HCT116 (cell line): ENCODE results near the gene RGS6. TPM values are rescaled to one million over a fixed set of nuclear protein-coding genes. Genes with fewer than 3 reads are reported as not detected.

Experiments
- ATAC-seq: fragments of 200-7000 bp; cut with Tn5 transposase; 2 replicates; pipeline ENCODE4 v1.9.1; 2020; ENCODE audit warnings: mild to moderate bottlenecking, moderate library complexity
- BruUV-seq: library from RNA; stranded (reverse); fragments of 400-500 nt; replicated peaks from 2 replicates; lab custom pipeline; 2021; lab: Mats Ljungman, UMichigan
- CTCF ChIA-PET: fragments of 300-600 bp; sonication (Branson Sonifier 250); formaldehyde crosslinking; loops from one replicate; lab custom pipeline; 2021; ENCODE audit warnings: antibody characterized with exemption; lab: Charles Lee
- POLR2A ChIA-PET: fragments of 300-600, 350-600 bp; sonication (Branson Sonifier 250); formaldehyde crosslinking; loops from one replicate; lab custom pipeline; 2021; ENCODE audit warnings: antibody characterized with exemption; lab: Charles Lee
- RAD21 ChIA-PET, 2 experiments: fragments of 300-600 bp; sonication (Branson Sonifier 250); formaldehyde crosslinking; loops; one replicate each; lab custom pipeline; 2023; ENCODE audit warnings: low total read pairs in 2 of 2; ENCODE audit not compliant: uncharacterized antibody in 2 of 2, unreplicated experiment in 2 of 2, low non-redundant PET in 1 of 2; lab: Charles Lee
- DNase-seq: peaks from one replicate; pipeline ENCODE4 v3.0.0-alpha.2; 2010; ENCODE audit warnings: low read depth, low spot score
- H2AFZ ChIP-seq: fragments of 200-600 bp; shearing (Covaris generic), sonication (generic); 2 replicates; pipeline ENCODE4 v1.6.1; 2017; ENCODE audit warnings: low read depth, mixed run types, mixed read lengths, antibody characterized with exemption, low read length; ENCODE audit not compliant: poor library complexity, severe bottlenecking
- H3K27ac ChIP-seq: 2 replicates; pipeline ENCODE4 v1.5.1; 2012; ENCODE audit warnings: low read depth, low read length
- H3K27me3 ChIP-seq: fragments of 200-600 bp; sonication (generic); 2 replicates; pipeline ENCODE4 v1.6.1; 2016; ENCODE audit warnings: mixed run types, low read length, mixed read lengths; ENCODE audit not compliant: insufficient read depth
- H3K36me3 ChIP-seq, 2 experiments: fragments of 200-500 bp in 1 of 2; fragments of 200-600 bp in 1 of 2; sonication (Bioruptor generic) in 1 of 2; sonication (generic) in 1 of 2; 2 replicates each; pipeline versions ENCODE4 v1.5.1 to v1.6.1; 2014 to 2016; ENCODE audit warnings: low read length in 2 of 2, inconsistent platforms in 1 of 2, mixed read lengths in 1 of 2, mixed run types in 1 of 2; ENCODE audit not compliant: insufficient read depth in 2 of 2, control insufficient read depth in 1 of 2
- H3K4me1 ChIP-seq, 2 experiments: fragments of 200-600 bp in 1 of 2; sonication (generic) in 1 of 2; 2 replicates each; pipeline versions ENCODE4 v1.5.1 to v1.6.1; 2012 to 2017; ENCODE audit warnings: low read length in 2 of 2, inconsistent platforms in 1 of 2, mild to moderate bottlenecking in 1 of 2, mixed read lengths in 1 of 2, mixed run types in 1 of 2, moderate library complexity in 1 of 2; ENCODE audit not compliant: insufficient read depth in 2 of 2, control insufficient read depth in 1 of 2
- H3K4me2 ChIP-seq: fragments of 200-600 bp; sonication (generic); 2 replicates; pipeline ENCODE4 v1.6.1; 2017; ENCODE audit warnings: mixed run types, low read length, mixed read lengths
- H3K4me3 ChIP-seq, 2 experiments: fragments of 200-600 bp in 1 of 2; sonication (generic) in 1 of 2; replicated peaks in 1 of 2; 2 replicates each; pipeline ENCODE4 v1.5.1; 2011 to 2016; ENCODE audit warnings: low read length in 2 of 2, control low read depth in 1 of 2, low read depth in 1 of 2, mild to moderate bottlenecking in 1 of 2, mixed read lengths in 1 of 2, mixed run types in 1 of 2
- H3K79me2 ChIP-seq: fragments of 200-600 bp; sonication (generic); 2 replicates; pipeline ENCODE4 v1.6.1; 2017; ENCODE audit warnings: mild to moderate bottlenecking, mixed run types, low read length, moderate library complexity, mixed read lengths; ENCODE audit not compliant: insufficient read depth
- H3K9ac ChIP-seq: fragments of 200-600 bp; sonication (generic); 2 replicates; pipeline ENCODE4 v1.6.1; 2016; ENCODE audit warnings: low read length, mixed read lengths
- H3K9me2 ChIP-seq: fragments of 200-600 bp; sonication (generic), shearing (Covaris generic); 2 replicates; pipeline ENCODE4 v1.6.1; 2017; ENCODE audit warnings: mixed run types, mild to moderate bottlenecking, moderate library complexity; ENCODE audit not compliant: insufficient read depth
- H3K9me3 ChIP-seq, 2 experiments: fragments of 200-500 bp in 1 of 2; fragments of 200-600 bp in 1 of 2; sonication (Bioruptor generic) in 1 of 2; sonication (generic) in 1 of 2; 2 replicates each; pipeline ENCODE4 v1.6.1; 2014 to 2017; ENCODE audit warnings: low read length in 2 of 2, mixed read lengths in 2 of 2, inconsistent platforms in 1 of 2, low read depth in 1 of 2, mild to moderate bottlenecking in 1 of 2, mixed run types in 1 of 2, moderate library complexity in 1 of 2; ENCODE audit not compliant: control insufficient read depth in 1 of 2, insufficient read depth in 1 of 2
- H4K20me1 ChIP-seq: fragments of 200-600 bp; sonication (generic), shearing (Covaris generic); 2 replicates; pipeline ENCODE4 v1.6.1; 2017; ENCODE audit warnings: mixed run types, mild to moderate bottlenecking, moderate library complexity; ENCODE audit not compliant: insufficient read depth
- ATF3 ChIP-seq: IDR thresholded peaks from 2 replicates; pipeline ENCODE4 v1.6.1; 2012
- CBX3 ChIP-seq: IDR thresholded peaks from 2 replicates; pipeline ENCODE4 v1.6.1; 2012; ENCODE audit warnings: low read depth
- CTCF ChIP-seq, 3 experiments: fragments of 200-600 bp in 1 of 3; sonication (generic) in 1 of 3; IDR thresholded peaks in 2 of 3; conservative IDR thresholded peaks in 1 of 3; 2 replicates each; pipeline ENCODE4 v1.5.1; 2012 to 2017; ENCODE audit warnings: low read depth in 2 of 3, low read length in 2 of 3, antibody characterized with exemption in 1 of 3, borderline replicate concordance in 1 of 3, control low read depth in 1 of 3, mild to moderate bottlenecking in 1 of 3, mixed read lengths in 1 of 3, mixed run types in 1 of 3, moderate library complexity in 1 of 3; ENCODE audit not compliant: insufficient read depth in 1 of 3
- EGR1 ChIP-seq: IDR thresholded peaks from 2 replicates; pipeline ENCODE4 v1.6.1; 2012; ENCODE audit warnings: low read depth
- ELF1 ChIP-seq: IDR thresholded peaks from 2 replicates; pipeline ENCODE4 v1.6.1; 2012; ENCODE audit warnings: low read depth, borderline replicate concordance
- FOSL1 ChIP-seq: IDR thresholded peaks from 2 replicates; pipeline ENCODE4 v1.6.1; 2012; ENCODE audit warnings: low read depth
- JUND ChIP-seq: IDR thresholded peaks from 2 replicates; pipeline ENCODE4 v1.6.1; 2012
- SIN3A ChIP-seq: IDR thresholded peaks from 2 replicates; pipeline ENCODE4 v1.6.1; 2012; ENCODE audit warnings: low read depth
- SP1 ChIP-seq: IDR thresholded peaks from 2 replicates; pipeline ENCODE4 v1.6.1; 2012; ENCODE audit warnings: low read depth
- SRF ChIP-seq: IDR thresholded peaks from 2 replicates; pipeline ENCODE4 v1.6.1; 2012; ENCODE audit warnings: low read depth
- TCF7L2 ChIP-seq: IDR thresholded peaks from 2 replicates; pipeline ENCODE4 v1.7.0; 2011; ENCODE audit warnings: borderline replicate concordance, inconsistent platforms; ENCODE audit not compliant: insufficient read depth, insufficient read length; ENCODE audit errors: extremely low read depth
- intact Hi-C: fragments of 100-400 bp; cut with micrococcal nuclease; formaldehyde crosslinking; loops from 2 replicates; pipeline ENCODE4 v1.10.0; 2022
- total RNA-seq: library from RNA; stranded (reverse); gene quantifications from one replicate; pipeline ENCODE4 v1.2.1, GENCODE V29; 2021; ENCODE audit not compliant: unreplicated experiment

RGS6 gene
- total RNA-seq, 1 experiment from 2014 or later, result 4.7 TPM

- Histone ChIP-seq H3K9me2 (no peaks in the 10 kb centered on the region), H3K36me3 (no peaks in the 10 kb centered on the region), H2AFZ (no peak overlapping the region), H3K9ac (no peak overlapping the region), H4K20me1 (no peaks in the 10 kb centered on the region), H3K27ac (no peak overlapping the region), H3K9me3 (no peaks in the 10 kb centered on the region), H3K27me3 (no peaks in the 10 kb centered on the region), H3K4me2 (no peak overlapping the region), H3K4me1 (no peaks in the 10 kb centered on the region), H3K79me2 (no peaks in the 10 kb centered on the region), H3K4me3 (no peak overlapping the region)
- DNase-seq (no peak), ATAC-seq (no peak)
- intact Hi-C loops, result no loop called here
- no TSS peak for BruUV-seq
- RAD21 ChIA-PET, result no interaction called here
- CTCF ChIA-PET, result interaction anchor here (2.4 kb wide), 1 partner anchor 16 kb away, joined by 7 read pairs; no protein-coding TSS in a partner anchor
- POLR2A ChIA-PET, result no interaction called here
- TF ChIP-seq EGR1 (no peak), TCF7L2 (no peak), JUND (no peak), ATF3 (no peak), SRF (no peak), CBX3 (no peak), SIN3A (no peak), SP1 (no peak), CTCF (IDR thresholded peaks at IDR 0.05 in 2 of 3, conservative IDR thresholded peaks at IDR 0.05 in 1 of 3; ENCODE audit: borderline replicate concordance in 1 of 3, insufficient read depth in 1 of 3, low read depth in 2 of 3, low read length in 2 of 3) (no peak), FOSL1 (no peak), ELF1 (no peak)
Observed at GRCh38 chr14:72120315-72120714, 188.1 kb downstream of the RGS6 start.
